Colonic mucosa (tissue), 4 donors: ENCODE measurements around the gene DOC2A. TPM values are rescaled to one million over a fixed set of nuclear protein-coding genes. Genes with fewer than 3 reads are reported as not detected.
A peak's percentile ranks its signal among the peaks of the same experiment; 100 is the strongest.

ENCODE experiments used
- DNase-seq: peaks from one replicate; pipeline ENCODE4 v3.0.0-alpha.2; 2020
- H3K27ac ChIP-seq: fragments of 200-600 bp; one replicate; pipeline ENCODE4 v1.8.0; 2021
- H3K27me3 ChIP-seq: fragments of 200-600 bp; one replicate; pipeline ENCODE4 v1.8.0; 2021
- H3K36me3 ChIP-seq: fragments of 200-600 bp; one replicate; pipeline ENCODE4 v1.8.0; 2021
- H3K4me1 ChIP-seq: fragments of 200-600 bp; one replicate; pipeline ENCODE4 v1.8.0; 2021; ENCODE audit warnings: mild to moderate bottlenecking
- H3K4me3 ChIP-seq: fragments of 200-600 bp; one replicate; pipeline ENCODE4 v1.8.0; 2021
- H3K9ac ChIP-seq, 2 donors: one replicate each; pipeline ENCODE4 v1.7.0; 2013; ENCODE audit warnings: control low read depth in 2 of 2, low read depth in 2 of 2, low read length in 2 of 2
- H3K9me3 ChIP-seq: fragments of 200-600 bp; one replicate; pipeline ENCODE4 v1.8.0; 2021
- intact Hi-C: fragments of 100-400 bp; cut with DNase I; formaldehyde crosslinking; loops from one replicate; pipeline ENCODE4 v1.14.1; 2022
- total RNA-seq, 2 donors: library from RNA; stranded (reverse); fragmentation: NEBNext Ultra II Directional in 1 of 2; extraction: Animal tissue kit (Norgen Biotek cat#: 25700) in 1 of 2; gene quantifications; one replicate each; pipeline ENCODE4 v1.2.1, GENCODE V29; 2021
- TF ChIP-seq, protein P1 (sequence below): fragments of 200-600 bp; IDR thresholded peaks from one replicate; pipeline ENCODE4 v1.8.0; 2022; ENCODE audit warnings: antibody characterized with exemption, mild to moderate bottlenecking
- donor health status: healthy.
- donor health status: DM: no; HTN: no; CAD: no.
- donor health status: DM: no; HTN: no; CAD: no.

The DOC2A gene
- total RNA-seq, result 10 to 100 TPM in 1 of 2 donors, 1 to 10 TPM in 1; 4.8 to 12.9 TPM

DNA sequence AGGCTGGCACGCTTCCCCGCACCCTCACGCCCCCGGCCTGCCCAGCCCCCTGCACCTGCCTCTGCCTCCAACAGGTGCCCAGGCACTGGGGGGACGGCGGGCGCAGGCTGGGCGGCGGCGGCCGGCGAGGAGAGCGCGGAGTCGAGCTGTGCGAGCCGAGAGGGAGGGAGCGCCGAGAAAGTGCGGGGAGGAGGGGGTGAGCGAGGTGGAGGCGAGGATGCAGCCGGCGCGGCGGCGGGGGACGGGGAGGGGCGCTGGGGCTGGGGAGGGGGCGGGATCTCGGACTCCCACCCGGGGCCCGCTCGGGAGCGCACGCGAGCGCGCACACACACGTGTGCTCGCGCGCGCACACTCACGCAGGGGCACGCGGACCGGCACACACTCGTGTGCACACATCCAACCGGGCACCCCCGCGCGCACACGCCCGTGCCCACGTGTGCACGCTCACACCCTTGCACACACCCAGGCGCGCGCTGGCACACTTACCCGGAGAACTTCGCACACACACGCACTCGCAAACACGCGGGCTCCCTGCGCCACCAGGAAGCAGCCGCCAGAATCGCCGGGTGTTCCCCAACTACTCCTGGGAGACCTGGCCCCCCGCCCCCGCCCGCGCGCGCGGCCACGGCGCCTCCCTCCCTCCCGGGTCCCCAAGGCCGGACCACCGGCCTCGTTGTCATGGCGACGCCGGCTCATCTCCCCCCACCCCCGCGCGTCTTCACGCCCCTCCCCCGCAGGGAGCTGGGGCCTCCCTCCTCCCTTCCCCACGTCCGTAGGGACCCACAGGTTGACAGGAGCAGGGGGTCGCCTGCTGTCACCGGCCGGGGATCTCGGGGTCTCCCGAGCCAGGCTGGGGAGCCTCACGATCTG, at the start of gene DOC2A:
TSS of gene DOC2A (minus strand) at position 184 of the 870 bp plus-strand sequence. CDS start 805 bp downstream, outside the sequence.
- Histone ChIP-seq H3K27ac (no peak within 1 kb of the TSS), H3K4me3 (peak within 1 kb of the TSS; percentile 41), H3K4me1 (peaks cover 14% of the 10 kb centered on the region), H3K9ac (peak within 1 kb of the TSS in 1 of 2 donors; percentile 43), H3K36me3 (no peaks in the 10 kb centered on the region), H3K27me3 (peaks cover 14% of the 10 kb centered on the region), H3K9me3 (no peaks in the 10 kb centered on the region)
- no peak for DNase-seq
- intact Hi-C loops, result no loop called here
- TF ChIP-seq, protein P1, sequence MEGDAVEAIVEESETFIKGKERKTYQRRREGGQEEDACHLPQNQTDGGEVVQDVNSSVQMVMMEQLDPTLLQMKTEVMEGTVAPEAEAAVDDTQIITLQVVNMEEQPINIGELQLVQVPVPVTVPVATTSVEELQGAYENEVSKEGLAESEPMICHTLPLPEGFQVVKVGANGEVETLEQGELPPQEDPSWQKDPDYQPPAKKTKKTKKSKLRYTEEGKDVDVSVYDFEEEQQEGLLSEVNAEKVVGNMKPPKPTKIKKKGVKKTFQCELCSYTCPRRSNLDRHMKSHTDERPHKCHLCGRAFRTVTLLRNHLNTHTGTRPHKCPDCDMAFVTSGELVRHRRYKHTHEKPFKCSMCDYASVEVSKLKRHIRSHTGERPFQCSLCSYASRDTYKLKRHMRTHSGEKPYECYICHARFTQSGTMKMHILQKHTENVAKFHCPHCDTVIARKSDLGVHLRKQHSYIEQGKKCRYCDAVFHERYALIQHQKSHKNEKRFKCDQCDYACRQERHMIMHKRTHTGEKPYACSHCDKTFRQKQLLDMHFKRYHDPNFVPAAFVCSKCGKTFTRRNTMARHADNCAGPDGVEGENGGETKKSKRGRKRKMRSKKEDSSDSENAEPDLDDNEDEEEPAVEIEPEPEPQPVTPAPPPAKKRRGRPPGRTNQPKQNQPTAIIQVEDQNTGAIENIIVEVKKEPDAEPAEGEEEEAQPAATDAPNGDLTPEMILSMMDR, result no peak

DNA sequence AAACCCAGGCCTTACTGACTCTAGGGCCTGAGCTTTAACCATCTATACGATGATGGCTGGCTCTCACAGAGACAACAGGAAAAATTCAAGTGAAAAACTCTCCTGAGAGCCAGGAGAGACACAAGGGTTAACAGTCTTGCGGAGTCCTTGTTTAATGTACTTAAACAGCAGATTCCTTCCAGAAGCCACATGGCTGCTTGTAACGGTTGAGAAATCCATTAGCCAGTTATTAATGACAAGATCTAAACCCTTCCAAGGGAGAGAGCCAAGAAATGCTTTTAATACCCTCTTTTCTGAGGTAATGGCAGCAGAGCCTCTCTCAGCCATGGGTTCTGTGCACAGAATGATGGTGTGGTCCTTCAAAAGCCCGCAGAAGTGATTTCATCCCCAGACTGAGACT, 49.5 kb upstream of the DOC2A start:
- Histone ChIP-seq H3K4me1 (peaks cover 4% of the 10 kb centered on the region), H3K36me3 (no peaks in the 10 kb centered on the region), H3K27ac (no peak overlapping the region), H3K4me3 (no peak overlapping the region), H3K27me3 (no peaks in the 10 kb centered on the region), H3K9me3 (no peaks in the 10 kb centered on the region), H3K9ac (no peak overlapping the region)
- intact Hi-C loops, result no loop called here
- TF ChIP-seq, protein P1, result no peak
- DNase-seq, result no peak

DNA sequence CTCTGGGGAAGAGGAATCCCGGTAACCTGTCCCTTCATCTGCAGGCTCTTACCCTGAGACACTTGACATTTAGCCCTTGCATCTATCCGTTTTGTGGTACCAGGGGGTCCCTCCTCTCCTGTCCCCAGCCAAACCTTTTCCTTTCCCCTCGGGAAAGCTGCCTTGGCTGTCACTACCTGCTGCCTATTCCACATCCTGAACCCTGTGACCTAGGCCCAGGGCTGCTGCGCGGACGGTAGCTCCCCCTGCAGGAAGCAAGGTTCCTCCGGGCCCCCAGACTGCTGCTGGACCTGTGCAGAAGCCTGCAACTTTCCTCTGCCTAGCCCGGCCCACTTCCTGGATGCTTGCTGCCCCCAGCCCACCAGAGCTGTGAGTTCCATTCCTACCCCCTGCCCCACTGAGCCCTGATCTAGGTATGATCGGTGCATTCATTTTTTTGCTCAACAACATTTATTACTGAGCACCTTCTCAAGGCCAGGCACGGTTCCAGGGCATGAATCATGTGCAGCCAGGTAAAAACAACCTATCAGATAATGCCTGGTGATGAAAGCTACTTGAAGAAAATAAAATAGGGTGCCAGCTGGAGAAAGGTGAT, 44.2 kb upstream of the DOC2A start:
- Histone ChIP-seq H3K27ac (no peak overlapping the region), H3K36me3 (no peaks in the 10 kb centered on the region), H3K9ac (no peak overlapping the region), H3K9me3 (no peaks in the 10 kb centered on the region), H3K4me1 (peaks cover 4% of the 10 kb centered on the region), H3K4me3 (no peak overlapping the region), H3K27me3 (no peaks in the 10 kb centered on the region)
- TF ChIP-seq, protein P1, result peak; percentile 61
- peak; percentile 67 for DNase-seq
- intact Hi-C loops, result no loop called here

DNA sequence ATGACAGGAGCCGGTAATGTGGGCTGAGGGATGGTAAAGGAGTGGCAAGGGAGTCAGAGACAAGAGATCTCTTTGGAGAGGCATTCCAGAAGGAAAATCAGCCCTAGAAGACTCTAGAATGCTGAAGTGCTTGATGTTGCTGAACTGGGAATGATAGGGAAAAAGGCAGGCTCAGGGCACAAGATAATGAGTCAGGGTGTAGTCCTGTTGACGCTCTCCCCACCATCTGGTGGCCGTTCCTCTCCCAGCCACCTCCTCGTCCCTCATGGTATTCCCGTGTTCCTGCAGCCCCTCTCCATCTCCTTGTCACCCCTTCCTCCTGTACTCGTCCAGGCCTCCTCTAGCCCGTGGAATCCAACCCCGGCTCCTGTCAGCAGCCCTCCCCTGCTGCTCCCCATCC, 43.6 kb upstream of the DOC2A start:
- H3K27me3 ChIP-seq, result no peaks in the 10 kb centered on the region
- H3K4me1 ChIP-seq, result peaks cover 4% of the 10 kb centered on the region
- intact Hi-C loops, result no loop called here
- H3K36me3 ChIP-seq, result no peaks in the 10 kb centered on the region
- no peaks in the 10 kb centered on the region for H3K9me3 ChIP-seq
- H3K4me3 ChIP-seq, result no peak overlapping the region
- no peak overlapping the region for H3K27ac ChIP-seq
- no peak for DNase-seq
- TF ChIP-seq, protein P1, result no peak
- H3K9ac ChIP-seq, result no peak overlapping the region

DNA sequence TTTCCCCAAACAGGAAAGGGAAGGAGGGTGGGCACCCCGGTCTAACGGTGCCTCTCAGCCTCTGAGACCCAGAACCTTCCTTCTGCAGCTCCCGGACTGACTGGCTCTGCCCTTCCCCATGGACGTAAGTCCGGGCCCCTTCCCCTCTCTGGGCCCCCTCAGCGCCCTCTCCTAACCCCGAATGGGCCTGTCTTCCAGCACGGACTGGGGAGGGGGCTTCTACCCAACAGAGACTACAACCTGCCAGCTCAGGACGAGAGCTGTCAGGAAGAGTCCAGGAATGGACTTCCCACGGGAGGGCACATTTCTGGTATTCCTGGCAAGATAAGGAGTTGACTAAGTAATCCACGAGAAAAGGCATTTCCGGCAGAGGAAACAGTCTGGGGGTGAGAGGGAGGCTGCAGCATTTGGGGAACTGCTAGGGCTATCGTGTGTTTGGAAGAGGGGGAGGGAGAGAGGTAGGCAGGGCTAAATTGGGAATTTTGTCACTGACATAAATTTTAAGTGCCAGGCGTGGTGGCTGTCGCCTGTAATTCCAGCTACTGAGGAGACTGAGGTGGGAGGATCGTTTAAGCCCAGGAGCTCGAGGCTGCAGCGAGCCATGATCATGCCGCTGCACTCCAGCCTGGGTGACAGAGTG, 42.7 kb upstream of the DOC2A start:
- H3K9ac ChIP-seq, result peak overlapping the region; percentile 46 to 77
- TF ChIP-seq, protein P1, result no peak
- H3K36me3 ChIP-seq, result no peaks in the 10 kb centered on the region
- no peak for DNase-seq
- intact Hi-C loops, result no loop called here
- no peak overlapping the region for H3K27ac ChIP-seq
- H3K4me3 ChIP-seq, result peak overlapping the region; percentile 54
- H3K9me3 ChIP-seq, result no peaks in the 10 kb centered on the region
- H3K27me3 ChIP-seq, result no peaks in the 10 kb centered on the region
- peaks cover 4% of the 10 kb centered on the region for H3K4me1 ChIP-seq
